DMS53 (cell line): Measurements from ENCODE around the gene CCDC88B.

Source experiments
- DNase-seq: peaks from one replicate; lab custom pipeline; 2025; lab: John Stamatoyannopoulos, UW

Gene CCDC88B

DNA sequence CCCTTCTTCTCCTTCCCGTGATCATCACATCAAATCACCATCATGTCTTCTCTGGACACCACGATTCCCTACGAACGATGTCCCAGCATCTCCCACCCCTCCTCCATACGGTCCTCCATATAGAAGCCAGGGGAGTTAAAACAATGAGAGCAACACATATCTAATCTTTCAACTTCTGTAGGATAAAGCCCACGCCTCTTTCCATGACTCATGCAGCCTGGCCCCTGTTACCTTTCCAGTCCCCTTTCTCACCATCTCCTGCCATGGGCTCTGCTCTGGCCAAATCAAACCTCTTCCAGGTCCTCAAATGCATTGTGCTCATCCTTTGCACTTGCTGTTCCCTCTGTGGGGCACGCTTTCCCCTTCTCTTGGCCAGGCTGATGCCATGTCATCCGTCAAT lies 42.6 kb downstream of the CCDC88B start:
- no peak for DNase-seq

DNA sequence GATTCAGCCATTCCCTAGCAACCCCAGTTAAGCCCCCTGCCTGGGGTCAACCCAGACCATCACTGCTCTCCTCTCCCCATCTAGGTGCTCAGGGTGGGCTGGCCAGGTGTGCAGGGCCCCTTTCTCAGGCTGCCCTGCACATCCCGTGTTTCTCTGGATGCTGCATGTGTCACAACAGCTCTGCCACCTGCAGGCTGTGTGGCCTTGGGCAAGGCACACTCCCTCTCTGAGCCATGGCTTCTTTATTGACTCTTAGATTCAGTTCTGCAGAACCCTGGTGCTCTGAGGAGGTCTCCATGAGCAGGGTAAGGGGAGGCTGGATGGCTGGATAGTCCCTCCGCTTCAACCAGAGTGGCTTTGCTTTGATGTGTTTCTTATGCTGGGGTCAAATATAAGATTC lies 43.6 kb downstream of the CCDC88B start:
- DNase-seq, result no peak

DNA sequence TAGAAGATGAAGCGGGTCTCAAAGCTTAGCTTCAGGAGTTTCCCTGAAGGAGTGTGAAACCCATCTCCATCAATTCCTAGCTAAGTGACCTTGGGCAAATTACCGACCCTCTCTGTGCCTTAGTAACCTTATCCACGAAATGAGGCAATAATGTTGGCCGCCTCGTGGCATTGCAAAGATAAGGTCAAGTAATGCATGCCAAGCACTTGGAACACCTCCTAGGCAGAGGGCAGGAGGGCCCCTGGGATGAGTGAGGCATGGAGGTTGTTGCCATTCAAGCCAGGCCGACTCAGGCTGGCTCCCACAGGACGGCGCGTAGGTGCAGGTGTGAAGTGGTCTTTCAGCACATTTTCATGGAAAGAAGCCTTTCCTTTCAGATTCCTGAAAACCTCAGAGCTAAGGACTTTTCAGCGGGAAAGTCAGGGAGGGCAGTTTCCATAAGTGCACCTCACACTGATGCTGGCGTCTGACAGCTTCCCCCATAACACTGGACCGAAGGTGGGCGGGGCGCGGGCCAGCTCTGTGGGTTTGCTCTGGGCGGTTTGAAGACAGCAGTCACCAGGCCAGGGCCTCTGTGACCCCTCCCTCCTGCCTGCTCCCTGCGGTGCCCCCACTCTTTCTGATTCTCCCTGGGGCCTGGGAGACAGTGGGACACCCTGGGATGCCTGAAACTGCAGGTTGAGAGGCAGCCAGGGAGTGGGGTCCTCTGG lies 44.2 kb downstream of the CCDC88B start:
- no peak for DNase-seq

DNA sequence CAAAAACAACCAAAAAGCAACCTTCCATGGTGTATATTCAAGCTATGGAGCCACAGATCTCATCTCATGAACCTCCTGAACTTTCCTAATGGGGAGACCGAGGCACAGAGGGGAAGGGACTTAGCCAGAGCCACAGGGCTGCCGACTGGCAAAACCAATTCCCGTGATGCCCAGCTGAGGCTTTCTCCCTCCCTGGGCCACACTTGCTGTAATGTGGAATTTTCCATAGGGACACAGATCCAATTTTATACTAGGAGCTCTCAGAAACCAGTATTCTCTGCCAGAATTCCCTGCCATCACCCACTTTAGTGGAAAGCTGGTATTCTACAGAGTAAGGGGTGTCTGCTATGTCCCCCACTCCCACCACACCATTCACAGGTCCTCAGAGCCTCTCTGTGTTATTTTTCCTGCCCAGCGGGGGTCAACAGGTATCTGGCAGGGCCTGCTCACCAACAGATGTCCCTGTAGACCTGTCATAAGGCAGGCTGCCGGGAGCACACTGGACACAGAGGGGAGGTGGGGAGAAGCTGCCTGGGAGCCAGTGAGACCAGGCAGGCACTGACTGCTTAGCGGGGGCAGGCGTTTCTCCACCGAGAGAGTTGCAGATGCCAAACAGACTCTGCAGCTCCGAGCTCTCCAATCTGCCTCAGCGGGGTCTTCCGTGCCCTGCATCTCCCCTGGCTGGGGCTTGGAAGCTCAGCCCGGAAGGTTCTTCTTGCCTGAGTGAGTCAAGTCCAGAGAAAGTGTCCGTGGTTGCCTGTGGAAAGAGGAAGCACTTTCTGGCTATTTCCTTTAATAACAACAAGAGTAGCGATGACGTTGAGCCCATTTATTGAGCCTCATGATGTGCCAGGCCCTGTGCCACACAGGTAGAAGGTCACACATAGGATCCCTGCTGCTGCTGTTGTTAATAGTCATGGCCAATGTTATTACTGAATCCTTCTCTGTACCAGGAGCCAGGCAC lies 45.3 kb downstream of the CCDC88B start:
- DNase-seq, result no peak

DNA sequence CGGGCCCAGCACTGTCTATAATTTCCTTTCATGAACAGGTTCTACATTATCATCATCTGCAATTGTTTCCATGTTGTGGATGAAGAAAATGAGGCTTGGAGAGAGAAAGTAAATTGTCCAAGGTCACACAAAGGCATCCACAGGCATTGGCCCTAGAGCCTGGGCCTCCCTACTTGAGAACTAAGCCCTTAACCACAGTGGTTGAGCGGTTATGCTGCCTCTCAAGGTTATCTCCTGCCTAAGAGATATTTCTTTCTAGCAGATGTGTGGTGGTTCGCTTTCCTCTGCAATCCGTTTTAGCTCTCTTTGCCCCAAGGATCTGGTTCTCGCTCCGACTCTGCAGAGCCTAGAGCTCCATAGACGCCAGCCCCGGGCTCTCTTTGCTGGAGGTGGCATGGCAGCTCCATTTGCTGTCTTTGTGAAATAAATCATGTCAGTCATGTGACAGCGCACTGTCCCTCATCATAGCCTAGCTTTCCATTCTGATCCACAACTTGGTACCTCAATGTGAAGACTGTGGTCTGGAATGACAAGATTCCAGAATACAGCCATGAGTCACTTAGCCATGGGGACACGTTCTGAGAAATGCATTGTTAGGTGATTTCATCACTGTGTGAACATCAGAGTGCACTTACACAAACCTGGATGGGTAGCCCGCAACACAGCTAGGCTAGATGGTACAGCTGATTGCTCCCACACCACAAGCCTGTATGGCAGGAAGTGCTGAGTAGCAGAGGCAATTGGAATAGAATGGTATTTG lies 46.1 kb downstream of the CCDC88B start:
- no peak for DNase-seq

DNA sequence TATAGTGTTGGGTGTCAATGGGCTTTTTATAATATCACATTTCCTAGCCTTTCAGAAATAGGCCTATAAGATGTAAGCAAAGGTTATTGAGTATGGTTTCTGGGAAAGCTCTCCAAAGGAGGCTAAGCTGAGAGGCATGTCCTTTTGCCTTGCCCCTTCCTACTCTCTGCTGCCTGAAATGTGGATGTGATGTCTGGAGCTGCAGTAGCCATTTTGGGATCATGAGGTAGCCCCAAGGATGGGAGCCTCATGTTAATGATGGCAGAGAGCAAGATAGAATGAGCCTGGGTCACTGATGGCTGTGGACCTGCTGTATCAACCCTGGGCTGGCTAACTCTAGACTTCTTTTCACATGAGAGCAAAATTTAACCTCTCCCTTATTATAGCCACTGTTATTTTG lies 47.9 kb downstream of the CCDC88B start:
- no peak for DNase-seq

DNA sequence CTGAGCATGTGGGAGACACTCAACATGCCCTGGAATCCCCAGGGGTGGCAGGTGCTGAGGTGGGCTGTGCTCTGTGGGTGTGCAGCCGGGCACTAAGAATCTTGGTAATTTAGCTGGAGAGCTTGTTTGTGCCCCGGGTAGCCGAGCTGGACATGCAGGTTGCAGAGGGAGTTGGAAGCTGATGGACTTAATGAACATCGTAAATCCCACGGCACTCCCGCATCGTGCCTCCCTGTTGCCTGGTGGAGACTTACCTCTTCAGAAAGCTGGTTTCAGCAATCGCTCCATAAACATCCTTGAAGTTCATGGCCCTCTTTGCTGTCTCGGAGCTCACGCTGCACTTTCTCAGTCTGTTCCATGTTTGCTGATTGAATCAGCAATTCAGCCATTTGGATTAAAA lies 48.9 kb downstream of the CCDC88B start:
- no peak for DNase-seq

DNA sequence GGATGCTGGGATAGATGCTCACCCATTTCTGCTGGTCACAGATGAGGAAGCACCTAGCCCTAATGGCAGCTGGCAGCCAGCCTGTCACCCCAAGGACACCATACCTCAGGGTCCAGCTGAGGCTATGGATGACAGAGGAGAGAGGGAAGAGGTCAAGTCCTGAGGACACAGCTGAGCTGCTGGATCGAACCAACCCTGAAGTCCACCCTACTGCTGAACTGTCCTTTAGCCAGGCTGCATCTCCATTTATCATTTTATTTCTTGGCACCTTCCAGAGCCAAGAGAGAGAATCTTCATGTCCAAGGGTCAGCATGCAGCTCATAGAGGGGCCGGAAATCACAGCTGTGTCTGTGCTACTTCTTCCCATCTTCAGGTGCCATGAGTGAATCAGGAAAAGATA lies 49.8 kb downstream of the CCDC88B start:
- no peak for DNase-seq

DNA sequence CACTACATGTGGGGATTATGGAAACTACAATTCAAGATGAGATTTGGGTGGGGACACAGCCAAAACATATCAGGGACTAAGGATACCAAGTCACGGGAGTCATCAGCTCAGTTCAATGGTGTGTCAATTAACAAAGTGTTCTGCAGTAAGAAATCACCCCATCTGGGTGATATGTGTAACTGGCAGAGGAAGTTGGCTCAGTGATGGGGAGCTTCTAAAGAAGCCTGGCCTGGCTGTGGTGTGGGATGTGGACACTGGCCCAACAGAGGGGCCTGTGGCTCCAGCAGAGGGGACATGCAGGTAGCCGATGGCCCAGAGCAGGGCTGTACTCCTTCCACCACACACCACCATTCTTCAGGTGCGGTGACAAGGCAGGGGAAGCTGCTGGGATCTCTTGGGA lies 50.6 kb downstream of the CCDC88B start:
- no peak for DNase-seq

DNA sequence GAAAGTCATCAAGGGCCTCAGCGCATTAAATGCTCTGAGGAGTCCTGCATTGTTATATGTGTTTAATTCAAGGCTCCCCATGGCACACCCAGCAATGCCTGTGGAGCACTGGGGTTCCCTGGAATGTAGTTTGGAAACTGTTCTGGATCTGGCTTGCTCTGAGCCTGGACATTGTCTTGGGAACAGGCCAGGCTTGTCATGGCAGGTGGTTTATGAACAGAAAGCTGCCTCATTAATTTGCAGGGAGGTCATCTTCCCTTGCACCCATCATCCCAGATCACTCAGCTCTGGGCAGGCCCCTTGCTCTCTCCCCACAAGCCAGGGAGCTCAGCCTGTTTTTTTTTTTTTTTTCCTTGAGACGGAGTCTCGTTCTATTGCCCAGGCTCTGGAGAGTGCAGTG lies 51.8 kb downstream of the CCDC88B start:
- no peak for DNase-seq

DNA sequence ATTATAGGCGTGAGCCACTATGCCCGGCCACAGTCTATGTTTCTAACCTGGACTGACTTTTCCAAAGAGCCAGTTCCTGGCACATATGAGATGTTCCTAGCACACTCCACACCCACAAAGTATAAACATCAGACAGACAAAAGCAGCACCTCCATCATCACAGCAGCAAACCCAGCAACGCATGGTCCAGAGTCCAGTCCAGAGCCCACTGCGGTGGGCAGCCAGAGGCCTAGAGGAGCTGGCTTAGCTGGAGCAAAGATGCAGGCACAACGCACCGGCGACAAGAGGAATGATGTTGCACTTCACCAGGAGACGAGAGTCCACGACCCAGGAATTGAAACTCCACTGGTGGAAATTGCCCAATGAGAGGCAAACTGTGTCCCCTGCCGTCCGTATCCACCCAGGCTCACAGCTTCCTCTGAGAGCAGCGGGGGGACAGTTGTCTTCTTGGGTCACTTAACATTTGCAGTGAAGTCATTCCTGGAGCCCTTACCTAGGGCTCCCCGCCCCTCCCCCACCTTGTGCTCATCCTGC lies 55.6 kb downstream of the CCDC88B start:
- DNase-seq, result no peak

DNA sequence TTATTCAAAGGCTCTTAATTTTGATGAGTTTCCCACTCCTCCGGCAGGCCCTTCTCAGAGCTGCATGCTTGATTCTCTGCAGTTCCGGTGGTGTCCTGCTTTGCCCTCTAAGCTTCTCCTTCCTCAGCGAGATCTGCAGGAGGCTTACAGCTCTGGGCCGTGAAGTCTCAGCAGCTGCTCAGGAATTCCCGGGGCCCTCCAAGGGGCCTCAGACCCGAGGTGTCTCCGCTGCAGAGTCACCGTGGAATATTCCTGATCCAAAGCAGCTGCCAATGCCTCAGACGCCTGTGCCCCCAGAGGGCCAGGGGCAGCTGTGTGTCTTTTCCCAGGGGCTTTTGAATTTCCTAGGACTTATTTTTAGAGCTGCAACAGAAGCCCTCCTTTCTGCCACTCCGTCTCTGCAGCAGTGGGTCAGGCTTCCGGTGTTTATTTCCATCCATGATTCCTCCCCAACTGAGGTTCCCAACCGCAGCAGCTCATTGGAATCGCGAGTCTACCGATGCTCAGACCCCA lies 56.1 kb downstream of the CCDC88B start:
- no peak for DNase-seq

DNA sequence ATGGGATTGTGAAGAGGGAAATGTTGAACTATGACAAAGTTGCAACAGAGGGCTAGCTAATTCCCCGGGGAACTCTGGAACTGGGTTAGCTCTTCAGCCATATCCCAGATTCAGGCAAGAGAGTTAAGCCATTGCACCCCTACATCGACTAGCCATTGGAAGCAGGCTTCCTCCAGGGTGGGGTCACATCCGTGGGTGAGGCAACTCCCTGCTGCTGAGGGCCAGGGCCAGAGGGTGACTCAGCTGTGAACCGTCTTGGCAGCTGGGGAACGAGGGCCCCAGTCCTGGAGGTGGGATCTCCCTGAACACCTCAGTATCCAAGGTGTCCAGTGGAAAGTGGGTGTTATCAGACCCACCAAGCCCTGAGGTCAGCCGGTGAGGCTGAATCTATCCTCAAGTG lies 60.1 kb downstream of the CCDC88B start:
- DNase-seq, result no peak

DNA sequence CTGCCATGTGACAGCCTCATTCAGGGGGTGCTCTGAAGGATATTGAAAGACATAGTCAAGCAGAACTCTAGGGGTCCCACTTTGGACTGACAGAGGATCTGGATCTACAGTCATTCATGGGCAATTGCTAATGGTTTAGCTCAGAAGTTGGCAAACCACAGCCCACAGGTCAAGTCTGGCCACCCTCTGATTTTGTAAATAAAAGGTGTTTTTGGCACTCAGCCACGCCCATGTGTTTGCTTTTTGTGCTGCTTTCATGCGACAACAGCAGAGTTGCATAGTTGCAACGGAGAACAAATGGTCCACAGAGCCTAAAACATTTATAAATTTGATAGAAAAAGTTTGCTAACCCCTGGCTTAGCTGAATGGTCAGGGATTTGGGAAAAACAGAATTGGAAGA lies 60.7 kb downstream of the CCDC88B start:
- DNase-seq, result no peak

DNA sequence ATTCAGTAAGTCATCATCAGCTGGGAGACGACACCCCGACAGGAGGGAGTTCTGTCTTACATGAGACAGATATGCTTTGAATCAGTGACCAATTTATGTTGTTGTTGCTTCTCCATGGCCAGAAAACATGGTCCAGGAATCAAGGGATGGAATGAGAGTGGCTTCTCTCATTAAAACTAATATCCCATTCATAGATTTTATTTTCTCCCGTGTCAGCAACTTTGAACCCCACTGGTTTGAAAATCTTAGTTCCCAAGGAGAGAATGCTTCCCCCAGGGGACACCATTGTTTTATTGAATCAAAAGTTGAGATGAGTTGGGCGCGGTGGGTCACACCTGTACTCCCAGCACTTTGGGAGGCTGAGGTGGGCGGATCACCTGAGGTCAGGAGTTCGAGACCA lies 61.8 kb downstream of the CCDC88B start:
- DNase-seq, result no peak

DNA sequence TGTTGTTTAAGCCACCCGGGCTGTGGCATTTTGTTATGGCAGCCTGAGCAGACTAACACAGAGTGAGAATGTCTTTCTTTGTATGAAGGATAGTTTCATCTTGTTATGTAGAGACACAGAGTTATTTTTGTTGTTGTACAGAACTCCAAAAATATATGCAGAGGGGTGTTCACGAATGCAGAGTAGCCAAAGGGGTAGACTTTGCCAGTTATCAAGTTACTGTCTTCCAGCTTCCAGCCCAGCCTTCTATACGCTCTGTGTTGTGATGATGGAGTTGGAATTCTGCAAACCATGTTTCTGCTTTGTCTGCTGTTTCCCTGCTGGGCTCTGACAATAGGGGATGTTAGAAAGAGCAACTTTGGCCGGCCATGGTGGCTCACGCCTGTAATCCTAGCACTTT lies 63.1 kb downstream of the CCDC88B start:
- no peak for DNase-seq

DNA sequence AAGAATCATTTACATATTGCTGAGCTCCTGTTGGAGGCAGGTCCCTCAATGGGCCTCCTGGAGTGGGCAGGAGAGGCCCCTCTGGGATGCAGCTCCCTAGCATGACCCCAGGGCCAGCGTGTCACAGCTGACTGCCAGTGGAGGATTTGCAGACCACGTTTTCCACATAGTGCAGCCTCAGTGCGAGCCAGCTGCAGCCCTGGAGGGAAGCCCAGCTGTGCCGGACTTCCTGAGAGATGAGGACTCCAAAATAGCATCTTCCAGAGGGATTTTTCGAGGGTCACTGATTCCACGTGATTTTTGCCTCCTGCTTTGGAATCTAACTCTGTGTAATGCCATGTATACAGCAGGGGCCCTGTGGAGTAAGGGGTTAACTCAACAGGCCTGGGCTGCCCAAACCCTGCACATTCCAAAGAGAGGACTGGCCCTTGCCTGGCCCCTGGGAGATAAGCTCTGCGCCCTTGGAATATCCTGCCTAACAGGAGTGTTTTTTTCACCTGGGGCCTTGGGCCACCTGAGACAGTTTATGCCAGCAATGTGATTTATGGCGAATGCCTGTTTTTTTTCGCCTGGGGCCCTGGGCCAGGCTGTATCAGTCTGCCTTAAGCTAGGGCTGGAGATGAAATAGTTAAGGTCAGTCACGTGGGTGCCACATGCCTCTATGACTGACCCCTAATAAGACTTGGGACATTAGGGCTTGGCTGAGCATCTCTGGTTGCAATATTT lies 66.4 kb downstream of the CCDC88B start:
- DNase-seq, result no peak
